NCI-H1417 (cell line): ENCODE data around the gene TPM2.
"Not testable (repeated sequence)": the region's sequence is repeated elsewhere in the genome, so short reads cannot be mapped to it uniquely, and the experiment has no call there.

Source experiments
- DNase-seq, 3 experiments: peaks; one replicate each; lab custom pipeline; 2025; lab: John Stamatoyannopoulos, UW

Gene TPM2

GRCh38 chr9:35656348-35656747 is 33.4 kb downstream of the TPM2 start:
- DNase-seq = no peak

- DNase-seq = no peak
Measured at GRCh38 chr9:35653611-35654010, 36.1 kb downstream of the TPM2 start.

GRCh38 chr9:35652829-35653209 is 36.9 kb downstream of the TPM2 start:
- no peak for DNase-seq

DNA sequence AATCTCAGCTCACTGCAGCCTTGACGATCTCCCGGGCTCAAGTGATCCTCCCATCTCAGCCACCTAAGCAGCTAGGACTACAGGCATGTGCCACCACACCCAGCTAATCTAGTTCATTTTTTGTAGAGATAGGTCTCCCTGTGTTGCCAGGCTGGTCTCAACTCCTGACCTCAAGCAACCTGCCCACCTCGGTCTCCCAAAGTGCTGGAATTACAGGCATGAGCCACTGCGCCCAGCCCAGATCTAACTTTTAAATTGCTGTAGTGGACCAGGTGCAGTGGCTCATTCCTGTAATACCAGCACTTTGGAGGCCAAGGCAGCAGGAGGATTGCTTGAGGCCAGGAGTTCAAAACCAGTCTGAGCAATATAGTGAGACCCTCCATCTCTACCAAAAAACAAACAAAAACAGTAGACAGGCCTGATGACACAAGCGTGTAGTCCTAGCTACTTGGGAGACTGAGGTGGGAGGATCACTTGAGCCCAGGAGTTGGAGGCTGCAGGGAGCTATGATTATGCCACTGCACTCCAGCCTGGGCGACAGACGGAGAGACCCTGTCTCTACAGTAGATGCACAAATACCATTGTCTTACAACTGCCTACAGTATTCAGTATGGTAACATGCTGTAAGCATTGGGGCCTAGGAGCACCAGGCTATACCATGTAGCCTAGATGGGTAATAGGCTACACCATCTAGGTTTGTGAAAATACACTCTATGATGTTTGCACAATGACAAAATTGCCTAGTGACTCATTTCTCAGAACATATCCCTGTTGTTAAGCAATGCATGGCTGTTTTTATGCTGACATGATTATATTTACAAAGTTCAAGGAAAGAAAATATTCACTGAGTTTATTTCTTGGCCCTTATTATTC is 37.5 kb downstream of the TPM2 start:
- peak in 1 of 3 experiments; percentile 1 for DNase-seq

DNA sequence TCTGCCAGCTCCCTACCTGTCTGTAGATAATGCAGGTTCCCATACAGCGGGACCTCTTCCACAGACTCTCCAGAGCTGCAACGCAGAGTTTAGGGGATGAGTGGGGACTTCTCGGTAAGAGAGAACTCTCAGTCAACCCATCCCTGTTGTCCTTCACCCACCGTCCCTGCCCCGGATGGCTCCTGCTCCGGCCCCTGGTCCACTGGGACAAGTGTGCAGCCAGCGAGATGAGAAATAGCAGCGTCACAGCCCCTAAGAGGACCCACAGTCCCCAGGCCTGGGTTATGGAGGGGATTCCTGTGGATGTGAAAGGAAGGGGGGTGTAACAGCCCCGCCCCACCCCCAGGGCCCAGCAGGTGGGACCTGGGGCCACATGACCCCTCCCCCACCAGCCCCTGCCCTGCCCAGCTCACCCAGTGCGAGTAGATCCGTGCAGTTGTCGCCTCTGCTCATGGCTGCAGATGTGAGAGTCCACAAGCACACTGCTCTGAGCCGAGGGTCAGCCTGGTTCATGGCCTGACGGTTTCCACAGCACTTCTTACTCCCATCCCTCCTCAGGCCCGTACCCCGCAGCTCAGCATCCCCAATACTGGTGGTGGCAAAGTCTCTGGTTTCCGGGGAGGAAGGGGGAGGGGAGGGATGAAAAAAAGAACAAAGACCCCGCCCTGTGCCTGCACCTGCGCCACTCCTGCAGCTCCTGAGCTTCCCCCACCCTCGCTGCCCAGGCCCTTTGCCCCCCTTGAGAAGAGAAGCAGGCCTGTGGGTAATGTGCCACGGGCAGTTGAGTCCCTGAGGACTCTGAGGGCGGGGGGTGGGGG is 39.2 kb downstream of the TPM2 start, which contains the start of gene SIT1:
Gene SIT1 (minus strand): TSS at position 591 of the 818 bp plus-strand sequence. CDS start 78 bp downstream, at position 513.
- peak in 2 of 3 experiments; percentile 7 to 22 for DNase-seq

GRCh38 chr9:35649431-35650340 is 40.0 kb downstream of the TPM2 start:
- DNase-seq = no peak

DNA sequence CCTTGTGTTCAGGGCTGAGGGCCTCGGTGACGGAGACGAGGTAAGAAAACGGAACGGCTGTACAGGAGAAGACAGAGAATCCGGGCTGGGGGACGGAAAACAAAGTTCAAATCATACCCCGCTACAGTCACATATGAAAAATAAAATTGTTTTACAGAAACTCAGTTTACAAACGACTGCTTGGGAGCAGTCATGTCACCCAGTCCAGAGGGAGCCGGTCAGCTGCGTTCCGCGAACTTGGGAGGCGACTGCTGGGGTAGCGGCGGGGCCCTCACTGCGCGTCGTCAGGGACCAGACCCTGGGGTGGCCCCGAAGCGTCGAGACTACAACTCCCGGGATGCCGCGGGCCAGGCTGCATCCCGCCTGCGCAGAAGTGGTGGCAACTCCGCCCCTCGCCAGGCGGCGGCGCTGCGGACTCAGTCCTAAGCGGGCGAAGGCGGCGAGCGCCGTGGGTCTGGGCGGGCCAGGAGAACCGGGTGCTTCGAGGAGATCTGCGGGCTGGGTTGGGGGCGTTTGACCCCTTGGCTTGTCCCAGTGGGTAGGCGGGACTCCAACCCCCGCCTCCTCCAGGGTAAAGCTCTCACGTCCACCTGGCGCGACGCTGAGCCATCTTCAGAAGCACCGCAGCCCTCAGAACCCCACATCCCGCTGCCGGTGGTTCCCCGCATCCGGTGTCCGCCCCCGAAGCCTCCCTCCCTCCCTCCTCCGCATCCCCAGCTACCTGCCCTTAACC is 43.0 kb downstream of the TPM2 start:
- peak; percentile 82 to 88 (median 86) for DNase-seq

GRCh38 chr9:35646153-35646532 is 43.6 kb downstream of the TPM2 start:
- DNase-seq = peak in 2 of 3 experiments; percentile 69 to 76

- not testable (repeated sequence) for DNase-seq
Measured at GRCh38 chr9:35645736-35646135, 44.0 kb downstream of the TPM2 start.

DNA sequence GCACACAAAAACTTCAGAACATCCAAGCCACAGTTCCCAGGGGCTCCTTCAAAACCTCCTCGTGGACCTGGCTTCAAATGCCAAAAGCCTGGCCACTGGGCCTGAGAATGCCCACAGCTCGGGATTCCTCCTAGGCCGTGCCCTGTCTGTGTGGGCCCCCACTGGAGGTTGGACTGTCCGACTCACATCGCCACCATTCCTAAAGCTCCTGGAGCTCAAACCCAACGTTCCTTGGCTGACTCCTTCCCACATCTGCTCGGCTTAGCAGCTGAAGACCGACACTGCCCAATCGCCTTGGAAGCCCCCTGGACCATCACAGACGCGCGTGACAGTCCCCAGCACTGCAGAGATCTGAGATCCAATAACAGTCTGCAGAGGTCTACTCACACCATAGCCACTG is 46.7 kb downstream of the TPM2 start:
- no peak for DNase-seq

- DNase-seq = not testable (repeated sequence)
Measured at GRCh38 chr9:35641478-35641877, 48.2 kb downstream of the TPM2 start.

DNA sequence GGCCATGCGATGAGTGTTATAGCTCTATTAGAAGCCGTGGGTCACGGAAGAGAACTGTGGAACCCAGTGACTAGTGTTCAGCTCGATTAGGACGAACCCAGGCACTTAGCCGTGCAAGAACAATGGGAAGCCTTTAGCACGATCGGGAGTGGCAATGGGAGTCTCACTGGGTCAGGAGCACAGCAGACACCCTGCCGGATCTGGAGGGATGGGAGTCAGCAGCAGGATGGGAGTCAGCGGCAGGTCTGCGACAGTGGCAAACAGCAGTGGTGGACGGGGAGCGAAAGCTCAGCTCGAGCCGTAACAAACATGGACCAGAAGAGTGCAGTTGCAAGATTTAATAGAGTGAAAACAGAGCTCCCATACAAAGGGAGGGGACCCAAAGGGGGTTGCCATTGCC is 49.3 kb downstream of the TPM2 start:
- DNase-seq = not testable (repeated sequence)

DNA sequence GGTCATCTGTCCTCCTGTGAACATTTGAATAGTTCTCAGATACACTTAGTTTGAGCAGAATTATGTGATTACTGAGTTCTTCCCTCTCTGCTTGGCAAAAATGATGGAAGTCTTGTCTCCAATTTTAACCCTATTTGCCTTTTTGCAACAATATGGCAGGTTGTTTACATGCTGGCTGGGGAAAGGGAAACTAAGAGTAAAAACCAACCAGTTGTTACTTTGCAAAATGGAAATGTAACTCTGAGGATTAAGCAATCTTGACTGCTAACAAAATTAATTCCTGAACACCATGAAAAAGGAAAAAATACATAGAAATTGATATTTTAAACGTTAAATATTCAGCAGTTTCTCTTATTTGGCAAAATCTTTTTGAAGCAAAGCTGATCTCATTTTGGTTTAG is 50.1 kb downstream of the TPM2 start:
- DNase-seq = no peak

DNA sequence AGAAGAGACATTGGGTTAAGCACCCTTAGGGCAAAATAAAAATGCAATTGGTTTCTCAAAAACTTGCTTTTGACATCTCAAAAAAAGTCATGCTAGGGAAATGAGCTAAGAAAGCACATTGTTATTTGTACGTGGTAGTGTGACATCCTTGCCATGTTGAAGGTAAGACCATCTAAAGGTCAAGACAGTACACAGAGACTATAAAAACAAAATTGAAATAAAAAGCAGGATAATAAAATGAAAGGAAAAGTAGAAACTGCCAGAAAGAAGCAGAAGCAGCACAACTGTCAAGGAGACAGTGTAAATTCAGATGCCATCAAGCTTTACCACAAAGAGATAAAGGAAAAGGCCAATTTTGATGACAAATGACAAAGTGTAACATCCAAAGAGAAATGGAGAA is 50.5 kb downstream of the TPM2 start:
- DNase-seq = not testable (repeated sequence)

DNA sequence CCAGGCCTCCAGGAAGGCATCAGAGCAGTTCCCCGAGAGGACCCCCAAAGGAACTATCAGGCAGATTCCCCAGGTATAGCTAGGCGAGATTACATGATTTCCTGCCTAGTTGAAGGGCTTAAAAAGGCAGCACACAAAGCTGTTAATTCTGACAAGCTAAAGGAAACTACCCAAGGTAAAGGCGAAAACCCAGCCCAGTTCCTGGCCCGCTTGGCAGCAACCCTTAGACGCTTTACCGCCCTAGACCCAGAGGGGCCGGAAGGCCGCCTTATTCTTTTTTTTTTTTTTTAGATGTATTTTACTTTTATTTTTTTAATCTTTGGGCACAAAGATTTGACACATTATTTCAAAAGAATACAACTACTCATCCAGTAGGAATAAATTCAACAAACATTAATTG is 51.0 kb downstream of the TPM2 start:
- DNase-seq = not testable (repeated sequence)

- not testable (repeated sequence) for DNase-seq
Measured at GRCh38 chr9:35637427-35637955, 52.2 kb downstream of the TPM2 start.

- DNase-seq = not testable (repeated sequence)
Measured at GRCh38 chr9:35636877-35637246, 52.9 kb downstream of the TPM2 start.

DNA sequence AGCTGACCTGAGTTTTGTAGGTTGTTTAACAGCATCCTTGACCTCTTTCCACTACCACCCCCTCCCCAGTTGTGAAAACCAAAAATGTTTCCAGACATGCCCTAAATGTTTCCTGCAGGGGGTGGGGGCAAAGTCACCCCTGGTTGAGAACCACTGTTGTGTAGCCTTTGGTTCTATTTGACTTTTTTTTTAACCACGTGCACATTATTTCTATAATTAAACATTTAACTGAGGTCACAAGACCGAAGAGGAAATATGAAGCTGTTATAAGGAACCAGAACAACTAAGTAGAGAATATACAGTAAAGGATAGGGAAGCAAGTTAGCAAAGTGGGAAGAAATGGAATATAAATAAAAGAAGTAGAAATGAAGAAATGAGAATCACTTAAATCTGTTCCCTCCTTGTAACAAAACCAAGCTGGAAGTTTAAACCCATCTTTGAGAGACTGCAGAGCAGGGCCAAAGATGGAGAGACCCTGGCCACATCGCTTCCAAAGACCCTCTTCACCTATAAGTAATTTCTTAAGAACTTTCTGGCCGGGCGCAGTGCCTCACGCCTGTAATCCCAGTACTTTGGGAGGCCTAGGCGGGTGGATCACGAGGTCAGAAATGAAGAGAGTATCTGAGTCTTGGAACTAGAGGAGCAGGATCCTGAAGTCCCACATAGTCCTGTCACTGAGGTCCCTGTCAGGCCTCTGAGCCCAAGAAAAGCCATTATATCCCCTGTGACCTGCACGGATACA is 53.4 kb downstream of the TPM2 start:
- no peak for DNase-seq

DNA sequence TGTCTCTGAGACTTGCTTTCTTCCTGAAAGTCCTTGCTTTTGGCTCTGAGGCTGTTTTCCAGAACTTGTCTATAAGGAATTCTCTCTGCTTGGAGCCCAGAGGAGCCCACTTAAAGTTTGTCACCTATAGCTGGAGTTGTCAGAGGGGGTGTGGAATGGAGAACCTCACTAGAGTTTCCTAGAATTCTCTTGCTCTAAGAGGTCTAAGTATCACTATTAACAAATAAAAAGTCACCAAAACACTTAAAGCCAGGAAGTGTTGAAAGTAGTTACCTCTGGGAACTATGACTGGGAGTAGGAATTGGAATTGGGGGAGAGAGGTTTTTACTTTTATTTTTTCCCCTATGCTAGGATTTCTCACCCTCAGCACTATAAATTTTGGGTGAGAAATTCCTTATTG is 54.0 kb downstream of the TPM2 start:
- no peak for DNase-seq
